Measurements from ENCODE around the gene ATPAF1. TPM values are rescaled to one million over a fixed set of nuclear protein-coding genes. Genes with fewer than 3 reads are reported as not detected.

Gene ATPAF1
- total RNA-seq, 1 donor from 2014 or later: 29.8 TPM

DNA sequence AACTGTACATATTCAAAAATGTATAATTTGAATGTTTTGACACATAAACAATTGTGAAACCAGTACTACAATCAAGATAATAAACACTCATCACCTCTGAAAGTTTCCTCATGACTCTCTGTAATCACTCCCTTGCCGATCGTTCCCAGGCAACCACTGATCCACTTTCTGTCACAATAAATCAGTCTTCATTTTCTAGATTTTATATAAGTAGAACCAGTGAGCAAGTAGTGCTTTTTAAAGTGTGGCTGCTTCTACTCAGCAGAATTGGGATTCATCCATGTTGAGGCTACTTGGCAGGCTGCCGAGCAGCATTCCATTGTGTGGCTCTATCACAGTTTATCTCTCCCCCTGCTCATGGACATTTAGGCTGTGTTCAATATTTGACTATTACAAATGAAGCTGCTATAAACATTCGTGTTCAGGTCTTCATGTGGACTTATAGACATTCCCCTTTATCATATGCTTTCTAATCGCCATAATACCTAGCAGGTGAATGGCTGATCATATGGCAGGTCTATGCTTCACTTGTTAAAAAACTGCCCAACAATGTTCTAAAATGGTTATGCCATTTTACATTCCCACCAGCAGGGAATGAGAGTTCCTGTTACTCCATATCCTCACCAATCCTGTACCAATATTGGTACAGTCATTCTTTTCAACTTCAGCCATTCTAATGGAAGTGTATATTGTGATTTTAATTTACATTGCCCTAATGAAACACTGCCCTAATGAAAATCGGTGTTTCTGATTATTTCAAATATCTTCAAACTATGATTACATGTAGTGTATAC lies 24.0 kb upstream of the ATPAF1 start:
- DNase-seq (ENCODE audit: low spot score): no peak
- no peaks in the 10 kb centered on the region for H3K9me3 Mint-ChIP-seq (ENCODE audit: unreplicated experiment)
- H3K27ac Mint-ChIP-seq (ENCODE audit: unreplicated experiment): peak overlapping the region; percentile 2
- TF ChIP-seq, protein P1, sequence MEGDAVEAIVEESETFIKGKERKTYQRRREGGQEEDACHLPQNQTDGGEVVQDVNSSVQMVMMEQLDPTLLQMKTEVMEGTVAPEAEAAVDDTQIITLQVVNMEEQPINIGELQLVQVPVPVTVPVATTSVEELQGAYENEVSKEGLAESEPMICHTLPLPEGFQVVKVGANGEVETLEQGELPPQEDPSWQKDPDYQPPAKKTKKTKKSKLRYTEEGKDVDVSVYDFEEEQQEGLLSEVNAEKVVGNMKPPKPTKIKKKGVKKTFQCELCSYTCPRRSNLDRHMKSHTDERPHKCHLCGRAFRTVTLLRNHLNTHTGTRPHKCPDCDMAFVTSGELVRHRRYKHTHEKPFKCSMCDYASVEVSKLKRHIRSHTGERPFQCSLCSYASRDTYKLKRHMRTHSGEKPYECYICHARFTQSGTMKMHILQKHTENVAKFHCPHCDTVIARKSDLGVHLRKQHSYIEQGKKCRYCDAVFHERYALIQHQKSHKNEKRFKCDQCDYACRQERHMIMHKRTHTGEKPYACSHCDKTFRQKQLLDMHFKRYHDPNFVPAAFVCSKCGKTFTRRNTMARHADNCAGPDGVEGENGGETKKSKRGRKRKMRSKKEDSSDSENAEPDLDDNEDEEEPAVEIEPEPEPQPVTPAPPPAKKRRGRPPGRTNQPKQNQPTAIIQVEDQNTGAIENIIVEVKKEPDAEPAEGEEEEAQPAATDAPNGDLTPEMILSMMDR (IDR thresholded peaks at IDR 0.05; ENCODE audit: unreplicated experiment): peak; percentile 42
- H3K27me3 Mint-ChIP-seq (ENCODE audit: unreplicated experiment): no peaks in the 10 kb centered on the region
- H3K4me1 Mint-ChIP-seq (ENCODE audit: unreplicated experiment): peaks cover 14% of the 10 kb centered on the region
- H3K4me3 Mint-ChIP-seq (ENCODE audit: unreplicated experiment): peak overlapping the region; percentile 63
- H3K36me3 Mint-ChIP-seq (ENCODE audit: low read depth, unreplicated experiment): peaks cover 62% of the 10 kb centered on the region

DNA sequence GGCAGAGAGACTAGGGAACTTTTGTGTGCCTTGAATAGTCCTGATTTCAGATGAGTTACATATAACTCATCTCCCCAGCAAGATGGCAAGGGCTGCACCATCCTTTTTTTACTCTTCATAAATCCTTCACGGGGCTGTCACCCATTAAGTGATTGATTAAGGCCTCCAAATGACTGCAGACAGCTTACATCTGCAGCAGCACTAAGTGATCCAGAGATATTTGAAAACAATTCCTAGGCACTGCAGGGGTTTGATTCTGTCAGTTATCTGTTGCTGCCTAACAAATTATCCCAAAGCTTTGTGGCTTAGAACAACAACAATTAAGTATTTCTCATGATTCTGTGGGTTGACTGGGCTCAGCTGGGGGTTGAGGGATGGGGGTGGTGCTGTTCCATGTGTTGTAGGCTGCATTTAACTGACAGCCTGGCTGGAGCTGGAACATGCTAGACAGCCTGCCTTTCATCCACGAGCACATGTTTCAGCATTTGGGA lies 22.8 kb upstream of the ATPAF1 start:
- H3K27me3 Mint-ChIP-seq (ENCODE audit: unreplicated experiment): no peaks in the 10 kb centered on the region
- DNase-seq (ENCODE audit: low spot score): no peak
- H3K36me3 Mint-ChIP-seq (ENCODE audit: low read depth, unreplicated experiment): peaks cover 62% of the 10 kb centered on the region
- H3K9me3 Mint-ChIP-seq (ENCODE audit: unreplicated experiment): no peaks in the 10 kb centered on the region
- H3K4me3 Mint-ChIP-seq (ENCODE audit: unreplicated experiment): no peak overlapping the region
- no peak overlapping the region for H3K27ac Mint-ChIP-seq (ENCODE audit: unreplicated experiment)
- peaks cover 22% of the 10 kb centered on the region for H3K4me1 Mint-ChIP-seq (ENCODE audit: unreplicated experiment)
- TF ChIP-seq, protein P1 (IDR thresholded peaks at IDR 0.05; ENCODE audit: unreplicated experiment): no peak

DNA sequence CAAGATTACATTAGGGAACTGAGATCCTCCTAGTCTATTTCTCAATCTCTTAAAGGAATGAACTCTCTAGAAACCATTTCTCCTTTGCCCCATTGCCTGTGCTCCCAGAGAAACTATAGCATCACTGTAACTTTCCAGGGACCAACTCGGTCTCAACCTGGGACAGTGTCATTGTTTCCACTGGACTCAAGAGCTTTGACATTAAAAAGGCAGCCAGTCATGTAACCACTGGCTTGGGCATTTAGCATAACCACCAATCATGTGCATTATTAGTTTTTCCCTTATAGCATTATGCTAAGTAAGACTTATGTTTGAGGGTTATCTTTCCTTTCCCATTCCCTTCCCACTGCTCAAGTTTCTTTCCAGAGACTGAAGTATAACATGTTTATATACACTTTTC lies 21.7 kb upstream of the ATPAF1 start:
- H3K27me3 Mint-ChIP-seq (ENCODE audit: unreplicated experiment): no peaks in the 10 kb centered on the region
- TF ChIP-seq, protein P1 (IDR thresholded peaks at IDR 0.05; ENCODE audit: unreplicated experiment): no peak
- peak overlapping the region; percentile 58 for H3K27ac Mint-ChIP-seq (ENCODE audit: unreplicated experiment)
- H3K4me1 Mint-ChIP-seq (ENCODE audit: unreplicated experiment): peaks cover 22% of the 10 kb centered on the region
- peak overlapping the region; percentile 2 for H3K4me3 Mint-ChIP-seq (ENCODE audit: unreplicated experiment)
- H3K9me3 Mint-ChIP-seq (ENCODE audit: unreplicated experiment): no peaks in the 10 kb centered on the region
- H3K36me3 Mint-ChIP-seq (ENCODE audit: low read depth, unreplicated experiment): peaks cover 54% of the 10 kb centered on the region
- DNase-seq (ENCODE audit: low spot score): no peak

DNA sequence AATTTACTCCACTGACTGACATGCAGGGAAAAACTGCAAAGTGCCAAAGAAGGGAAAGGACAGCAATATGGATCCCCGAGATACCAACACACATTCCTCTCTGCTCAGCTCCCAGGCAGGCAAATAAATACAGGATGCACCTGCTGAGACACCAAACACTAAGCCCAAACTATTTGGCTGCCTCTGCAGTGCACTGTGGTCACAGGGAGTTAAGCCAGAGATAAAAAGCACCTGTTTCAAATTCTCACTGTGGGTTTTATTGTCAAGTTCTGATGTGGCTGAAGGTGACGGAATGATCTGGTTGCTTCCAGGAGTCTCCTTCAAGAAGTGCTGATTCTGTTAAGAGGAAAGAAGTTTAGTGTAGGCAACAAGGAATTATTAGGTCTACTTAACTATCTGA lies 21.2 kb upstream of the ATPAF1 start:
- DNase-seq (ENCODE audit: low spot score): no peak
- H3K4me1 Mint-ChIP-seq (ENCODE audit: unreplicated experiment): peaks cover 22% of the 10 kb centered on the region
- no peaks in the 10 kb centered on the region for H3K27me3 Mint-ChIP-seq (ENCODE audit: unreplicated experiment)
- H3K4me3 Mint-ChIP-seq (ENCODE audit: unreplicated experiment): peak overlapping the region; percentile 81
- TF ChIP-seq, protein P1 (IDR thresholded peaks at IDR 0.05; ENCODE audit: unreplicated experiment): no peak
- H3K9me3 Mint-ChIP-seq (ENCODE audit: unreplicated experiment): no peaks in the 10 kb centered on the region
- H3K36me3 Mint-ChIP-seq (ENCODE audit: low read depth, unreplicated experiment): peaks cover 59% of the 10 kb centered on the region
- H3K27ac Mint-ChIP-seq (ENCODE audit: unreplicated experiment): peak overlapping the region; percentile 49

DNA sequence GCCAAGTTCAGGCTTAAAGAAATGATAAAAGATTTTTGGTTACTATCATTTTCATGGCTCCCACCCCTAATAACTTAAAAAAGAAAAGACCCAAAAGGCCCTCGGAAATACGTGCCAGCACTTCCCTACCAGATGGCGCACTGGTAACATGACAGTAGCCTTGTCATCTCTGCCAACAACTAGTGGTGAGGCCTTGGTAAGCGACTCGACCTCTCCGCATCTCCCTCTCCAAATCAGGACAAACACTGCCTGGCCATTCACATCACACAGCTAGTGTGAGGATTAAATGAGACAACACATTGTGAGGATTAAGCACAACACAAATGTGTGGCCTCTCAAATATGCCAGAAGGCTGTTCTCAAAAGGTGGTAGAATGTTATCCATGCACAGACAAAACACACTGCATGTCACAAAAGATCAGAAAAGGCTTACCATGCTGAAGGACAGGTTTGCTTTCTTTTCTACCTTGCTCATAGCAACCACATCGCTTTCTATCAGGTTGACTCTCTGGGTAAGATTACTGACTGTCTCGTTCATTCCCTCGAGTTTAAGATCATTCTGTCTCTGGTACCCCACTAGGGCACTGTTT lies 19.9 kb upstream of the ATPAF1 start:
- Mint-ChIP-seq H3K9me3 (ENCODE audit: unreplicated experiment) (no peaks in the 10 kb centered on the region), H3K36me3 (ENCODE audit: low read depth, unreplicated experiment) (peaks cover 73% of the 10 kb centered on the region), H3K27me3 (ENCODE audit: unreplicated experiment) (no peaks in the 10 kb centered on the region), H3K4me1 (ENCODE audit: unreplicated experiment) (peaks cover 31% of the 10 kb centered on the region), H3K4me3 (ENCODE audit: unreplicated experiment) (peak overlapping the region; percentile 7), H3K27ac (ENCODE audit: unreplicated experiment) (peak overlapping the region; percentile 49)
- TF ChIP-seq, protein P1 (IDR thresholded peaks at IDR 0.05; ENCODE audit: unreplicated experiment): no peak
- DNase-seq (ENCODE audit: low spot score): no peak

Measured in endothelial cell (in vitro differentiated cells).